Measurements from ENCODE around the gene HMCES. TPM values are rescaled to one million over a fixed set of nuclear protein-coding genes. Genes with fewer than 3 reads are reported as not detected.
A peak's percentile ranks its signal among the peaks of the same experiment; 100 is the strongest.

HMCES gene
- total and polyA plus RNA-seq, 2 of the 13 experiments (the other 11 are each of a cell fraction or from before 2014, with no cell fraction given) = 16.1 to 37.5 TPM

DNA sequence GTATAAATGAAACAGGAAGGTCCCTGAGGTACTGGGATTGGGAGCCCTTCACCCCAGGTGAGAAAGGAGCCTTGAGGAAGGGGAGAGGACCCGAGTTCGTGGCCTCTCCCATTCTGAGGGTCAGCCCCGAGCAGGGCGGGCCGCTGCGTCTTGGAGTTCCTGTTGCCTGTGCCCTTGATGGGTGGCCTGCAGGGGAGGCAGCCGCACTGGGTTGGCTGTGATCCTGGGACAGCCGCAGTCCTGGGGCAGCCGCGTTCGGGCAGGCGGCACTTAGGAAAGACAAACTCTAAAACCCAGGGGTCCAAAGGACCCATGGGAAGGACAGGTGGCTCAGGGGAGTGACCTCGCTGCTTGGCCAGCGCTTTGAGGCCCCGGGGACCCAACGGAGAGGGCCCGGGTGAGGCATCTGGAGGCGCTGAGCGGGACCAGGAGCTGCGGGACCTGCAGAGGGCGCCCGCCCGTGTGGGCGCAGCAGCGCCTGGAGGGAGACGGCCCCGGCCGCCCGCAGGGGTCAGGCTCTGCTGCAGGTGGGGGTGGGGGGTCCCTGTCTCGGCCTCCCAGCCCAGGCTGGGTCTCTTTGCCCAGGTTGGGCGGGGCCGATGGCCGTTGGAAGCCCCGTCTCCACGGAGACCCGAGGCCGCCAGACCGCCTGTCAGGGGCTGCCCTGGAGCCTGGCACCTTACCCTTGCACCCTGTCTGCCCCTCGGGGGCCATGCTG, 65.1 kb downstream of the HMCES start (continued):
- TF ChIP-seq, protein P1, sequence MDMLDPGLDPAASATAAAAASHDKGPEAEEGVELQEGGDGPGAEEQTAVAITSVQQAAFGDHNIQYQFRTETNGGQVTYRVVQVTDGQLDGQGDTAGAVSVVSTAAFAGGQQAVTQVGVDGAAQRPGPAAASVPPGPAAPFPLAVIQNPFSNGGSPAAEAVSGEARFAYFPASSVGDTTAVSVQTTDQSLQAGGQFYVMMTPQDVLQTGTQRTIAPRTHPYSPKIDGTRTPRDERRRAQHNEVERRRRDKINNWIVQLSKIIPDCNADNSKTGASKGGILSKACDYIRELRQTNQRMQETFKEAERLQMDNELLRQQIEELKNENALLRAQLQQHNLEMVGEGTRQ (IDR thresholded peaks at IDR 0.05; ENCODE audit: low read depth, low read length) = no peak
- TF ChIP-seq, protein P1 (CRISPR knock-in tag; IDR thresholded peaks at IDR 0.05; ENCODE audit: borderline replicate concordance) = no peak
- TF ChIP-seq ZNF354B (CRISPR knock-in tag; IDR thresholded peaks at IDR 0.05) (no peak), NR1H2 (CRISPR knock-in tag; IDR thresholded peaks at IDR 0.05; ENCODE audit: borderline replicate concordance, low read depth) (no peak), AGO2 (optimal IDR thresholded peaks at IDR 0.05; ENCODE audit: low read depth, low read length) (no peak), ATF7-NPFF (CRISPR knock-in tag; IDR thresholded peaks at IDR 0.05; ENCODE audit: low read depth) (no peak), TCF12 (IDR thresholded peaks at IDR 0.05) (no peak), TCF12 (CRISPR knock-in tag; IDR thresholded peaks at IDR 0.05) (no peak), CEBPG (CRISPR knock-in tag; IDR thresholded peaks at IDR 0.05) (no peak), WIZ (CRISPR knock-in tag; IDR thresholded peaks at IDR 0.05) (no peak), SALL1 (CRISPR knock-in tag; IDR thresholded peaks at IDR 0.05) (peak; percentile 48), RFX3 (CRISPR knock-in tag; IDR thresholded peaks at IDR 0.05) (no peak), ZNF670 (CRISPR knock-in tag; IDR thresholded peaks at IDR 0.05; ENCODE audit: borderline replicate concordance) (no peak), ZMYM4 (CRISPR knock-in tag; IDR thresholded peaks at IDR 0.05) (0 out of 2 replicates have a peak, but pooled peaks have one; percentile 27), NR2F1 (CRISPR knock-in tag; IDR thresholded peaks at IDR 0.05) (no peak)
- TF ChIP-seq, protein P2, sequence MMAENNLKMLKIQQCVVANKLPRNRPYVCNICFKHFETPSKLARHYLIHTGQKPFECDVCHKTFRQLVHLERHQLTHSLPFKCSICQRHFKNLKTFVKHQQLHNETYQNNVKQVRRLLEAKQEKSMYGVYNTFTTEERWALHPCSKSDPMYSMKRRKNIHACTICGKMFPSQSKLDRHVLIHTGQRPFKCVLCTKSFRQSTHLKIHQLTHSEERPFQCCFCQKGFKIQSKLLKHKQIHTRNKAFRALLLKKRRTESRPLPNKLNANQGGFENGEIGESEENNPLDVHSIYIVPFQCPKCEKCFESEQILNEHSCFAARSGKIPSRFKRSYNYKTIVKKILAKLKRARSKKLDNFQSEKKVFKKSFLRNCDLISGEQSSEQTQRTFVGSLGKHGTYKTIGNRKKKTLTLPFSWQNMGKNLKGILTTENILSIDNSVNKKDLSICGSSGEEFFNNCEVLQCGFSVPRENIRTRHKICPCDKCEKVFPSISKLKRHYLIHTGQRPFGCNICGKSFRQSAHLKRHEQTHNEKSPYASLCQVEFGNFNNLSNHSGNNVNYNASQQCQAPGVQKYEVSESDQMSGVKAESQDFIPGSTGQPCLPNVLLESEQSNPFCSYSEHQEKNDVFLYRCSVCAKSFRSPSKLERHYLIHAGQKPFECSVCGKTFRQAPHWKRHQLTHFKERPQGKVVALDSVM (CRISPR knock-in tag; IDR thresholded peaks at IDR 0.05) = no peak
- TF ChIP-seq, protein P3, sequence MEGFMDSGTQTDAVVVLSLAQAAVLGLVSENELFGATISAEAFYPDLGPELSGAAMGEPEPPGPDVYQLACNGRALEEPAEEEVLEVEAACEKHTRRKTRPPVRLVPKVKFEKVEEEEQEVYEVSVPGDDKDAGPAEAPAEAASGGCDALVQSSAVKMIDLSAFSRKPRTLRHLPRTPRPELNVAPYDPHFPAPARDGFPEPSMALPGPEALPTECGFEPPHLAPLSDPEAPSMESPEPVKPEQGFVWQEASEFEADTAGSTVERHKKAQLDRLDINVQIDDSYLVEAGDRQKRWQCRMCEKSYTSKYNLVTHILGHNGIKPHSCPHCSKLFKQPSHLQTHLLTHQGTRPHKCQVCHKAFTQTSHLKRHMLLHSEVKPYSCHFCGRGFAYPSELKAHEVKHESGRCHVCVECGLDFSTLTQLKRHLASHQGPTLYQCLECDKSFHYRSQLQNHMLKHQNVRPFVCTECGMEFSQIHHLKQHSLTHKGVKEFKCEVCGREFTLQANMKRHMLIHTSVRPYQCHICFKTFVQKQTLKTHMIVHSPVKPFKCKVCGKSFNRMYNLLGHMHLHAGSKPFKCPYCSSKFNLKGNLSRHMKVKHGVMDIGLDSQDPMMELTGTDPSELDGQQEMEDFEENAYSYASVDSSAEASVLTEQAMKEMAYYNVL (CRISPR knock-in tag; IDR thresholded peaks at IDR 0.05; ENCODE audit: borderline replicate concordance) = no peak
- TF ChIP-seq, protein P4, sequence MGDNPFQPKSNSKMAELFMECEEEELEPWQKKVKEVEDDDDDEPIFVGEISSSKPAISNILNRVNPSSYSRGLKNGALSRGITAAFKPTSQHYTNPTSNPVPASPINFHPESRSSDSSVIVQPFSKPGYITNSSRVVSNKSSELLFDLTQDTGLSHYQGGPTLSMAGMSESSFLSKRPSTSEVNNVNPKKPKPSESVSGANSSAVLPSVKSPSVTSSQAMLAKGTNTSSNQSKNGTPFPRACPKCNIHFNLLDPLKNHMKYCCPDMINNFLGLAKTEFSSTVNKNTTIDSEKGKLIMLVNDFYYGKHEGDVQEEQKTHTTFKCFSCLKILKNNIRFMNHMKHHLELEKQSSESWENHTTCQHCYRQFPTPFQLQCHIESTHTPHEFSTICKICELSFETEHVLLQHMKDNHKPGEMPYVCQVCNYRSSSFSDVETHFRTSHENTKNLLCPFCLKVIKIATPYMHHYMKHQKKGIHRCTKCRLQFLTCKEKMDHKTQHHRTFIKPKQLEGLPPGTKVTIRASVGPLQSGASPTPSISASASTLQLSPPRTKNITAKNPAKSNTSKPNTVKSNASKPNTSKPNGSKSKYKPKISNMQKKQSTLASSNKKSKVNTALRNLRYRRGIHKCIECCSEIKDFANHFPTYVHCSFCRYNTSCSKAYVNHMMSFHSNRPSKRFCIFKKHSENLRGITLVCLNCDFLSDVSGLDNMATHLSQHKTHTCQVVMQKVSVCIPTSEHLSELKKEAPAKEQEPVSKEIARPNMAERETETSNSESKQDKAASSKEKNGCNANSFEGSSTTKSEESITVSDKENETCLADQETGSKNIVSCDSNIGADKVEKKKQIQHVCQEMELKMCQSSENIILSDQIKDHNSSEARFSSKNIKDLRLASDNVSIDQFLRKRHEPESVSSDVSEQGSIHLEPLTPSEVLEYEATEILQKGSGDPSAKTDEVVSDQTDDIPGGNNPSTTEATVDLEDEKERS (CRISPR knock-in tag; IDR thresholded peaks at IDR 0.05) = no peak
